Measurements from ENCODE around the gene USP9X.
"Not testable (repeated sequence)": the region's sequence is repeated elsewhere in the genome, so short reads cannot be mapped to it uniquely, and the experiment has no call there.

The USP9X gene

GRCh38 chrX:41127477-41128192, 42.4 kb downstream of the USP9X start:
- DNase-seq, result no peak

- no peak for DNase-seq
Measured at GRCh38 chrX:41128955-41129354, 43.7 kb downstream of the USP9X start.

GRCh38 chrX:41131766-41132165, 46.5 kb downstream of the USP9X start:
- DNase-seq, result no peak

GRCh38 chrX:41133551-41133950, 48.3 kb downstream of the USP9X start:
- no peak for DNase-seq

GRCh38 chrX:41137589-41137988, 52.3 kb downstream of the USP9X start:
- DNase-seq, result no peak

- no peak for DNase-seq
Measured at GRCh38 chrX:41142130-41142910, 57.1 kb downstream of the USP9X start.

- DNase-seq, result no peak
Measured at GRCh38 chrX:41144873-41145272, 59.6 kb downstream of the USP9X start.

GRCh38 chrX:41145920-41146608, 60.8 kb downstream of the USP9X start:
- DNase-seq, result no peak

GRCh38 chrX:41148553-41148952, 63.3 kb downstream of the USP9X start:
- DNase-seq, result no peak

- DNase-seq, result no peak
Measured at GRCh38 chrX:41150043-41150442, 64.8 kb downstream of the USP9X start.

- DNase-seq, result not testable (repeated sequence)
Measured at GRCh38 chrX:41151726-41152125, 66.5 kb downstream of the USP9X start.

GRCh38 chrX:41152221-41152620, 67.0 kb downstream of the USP9X start:
- no peak for DNase-seq

GRCh38 chrX:41153448-41153847, 68.2 kb downstream of the USP9X start:
- DNase-seq, result no peak

- no peak for DNase-seq
Measured at GRCh38 chrX:41153957-41154356, 68.7 kb downstream of the USP9X start.

- DNase-seq, result no peak
Measured at GRCh38 chrX:41164449-41164848, 79.2 kb downstream of the USP9X start.

- DNase-seq, result no peak
Measured at GRCh38 chrX:41167888-41168287, 82.6 kb downstream of the USP9X start.

GRCh38 chrX:41176263-41176662, 91.0 kb downstream of the USP9X start:
- DNase-seq, result no peak

- no peak for DNase-seq
Measured at GRCh38 chrX:41177297-41177696, 92.1 kb downstream of the USP9X start.

GRCh38 chrX:41178201-41178600, 93.0 kb downstream of the USP9X start:
- no peak for DNase-seq

- DNase-seq, result peak; percentile 0 to 21
Measured at GRCh38 chrX:41180194-41180908, 95.1 kb downstream of the USP9X start.

- no peak for DNase-seq
Measured at GRCh38 chrX:41184312-41184711, 99.1 kb downstream of the USP9X start.

- not testable (repeated sequence) for DNase-seq
Measured at GRCh38 chrX:41186946-41187345, 101.7 kb downstream of the USP9X start.

- DNase-seq, result no peak
Measured at GRCh38 chrX:41189156-41189555, 103.9 kb downstream of the USP9X start.
